GM21528 (cell line): ENCODE data around the gene NF1.
"Not testable (repeated sequence)": the region's sequence is repeated elsewhere in the genome, so short reads cannot be mapped to it uniquely, and the experiment has no call there.

Source experiments
- ATAC-seq: cut with Tn5 transposase; IDR thresholded peaks from one replicate; pipeline ENCODE4 v1.9.1; 2021; ENCODE audit warnings: mild to moderate bottlenecking, moderate library complexity; ENCODE audit not compliant: unreplicated experiment, low FRiP score

NF1 gene

DNA sequence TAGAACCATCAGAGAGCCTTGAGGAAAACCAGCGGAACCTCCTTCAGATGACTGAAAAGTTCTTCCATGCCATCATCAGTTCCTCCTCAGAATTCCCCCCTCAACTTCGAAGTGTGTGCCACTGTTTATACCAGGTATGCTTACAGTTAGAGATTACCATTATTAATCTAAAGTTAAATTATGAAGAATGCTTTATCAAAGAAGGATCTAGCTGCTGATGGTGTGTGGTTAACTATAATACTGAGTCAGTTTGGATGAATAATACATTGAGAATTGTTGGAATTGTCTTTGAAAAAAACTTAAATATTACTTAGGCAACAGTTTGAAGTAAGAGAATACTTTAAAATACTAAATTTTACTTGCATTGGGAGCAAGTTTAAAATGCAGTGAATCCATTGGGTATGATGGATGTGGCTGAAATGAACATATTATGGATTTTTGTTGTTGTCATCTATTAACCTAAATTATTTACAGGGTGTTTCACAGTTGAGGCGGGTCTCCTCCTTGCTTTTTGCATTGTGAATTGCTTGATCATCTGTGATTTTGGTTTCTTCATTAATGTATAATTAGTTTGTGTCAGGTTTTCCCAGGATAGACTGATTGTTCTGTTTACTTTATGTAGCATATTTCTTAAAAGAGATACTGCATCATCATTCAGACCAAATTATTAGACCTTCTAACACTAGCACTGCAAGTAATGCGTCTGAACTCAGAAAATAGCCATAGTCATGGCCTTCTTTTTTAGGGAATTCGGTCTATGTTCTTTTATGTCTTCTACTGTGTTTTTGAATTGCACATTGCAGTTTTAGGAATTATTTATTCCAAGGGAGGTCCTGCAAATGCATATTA, 154.4 kb downstream of the NF1 start:
- ATAC-seq = no peak

DNA sequence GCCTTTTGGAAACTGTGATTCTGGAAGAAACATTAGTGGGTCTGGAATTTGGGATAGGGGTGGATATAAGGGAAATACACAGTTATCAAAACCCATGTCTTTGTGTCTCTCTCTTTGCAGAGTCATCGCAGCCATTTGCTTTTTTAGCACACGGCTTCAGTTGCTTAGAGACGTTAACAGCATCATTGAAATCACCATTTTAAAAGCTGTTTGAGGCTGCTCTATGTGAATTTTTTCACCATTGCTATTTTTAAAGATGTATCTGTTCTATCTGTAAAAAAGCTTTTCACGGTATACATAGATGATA, 155.0 kb downstream of the NF1 start:
- ATAC-seq = no peak

DNA sequence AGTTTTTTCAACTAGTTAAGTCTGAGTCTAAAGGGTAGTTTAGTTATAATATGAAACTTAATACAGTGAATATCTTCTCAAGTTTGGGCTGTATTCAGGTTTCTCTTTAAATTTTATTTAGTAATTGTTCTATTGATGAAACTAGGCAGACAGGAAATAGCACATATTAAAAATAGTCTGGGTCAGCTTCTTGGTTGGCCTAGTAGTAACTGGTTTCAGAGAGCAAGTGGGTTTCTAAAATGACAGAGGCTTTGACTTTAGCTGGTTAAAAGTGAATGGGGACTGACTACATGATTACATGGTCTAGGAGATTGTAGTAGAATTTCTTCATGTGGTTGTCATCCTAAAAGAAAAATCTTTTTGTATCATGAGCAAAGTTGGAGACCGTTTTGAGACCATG, 155.5 kb downstream of the NF1 start:
- ATAC-seq = no peak

DNA sequence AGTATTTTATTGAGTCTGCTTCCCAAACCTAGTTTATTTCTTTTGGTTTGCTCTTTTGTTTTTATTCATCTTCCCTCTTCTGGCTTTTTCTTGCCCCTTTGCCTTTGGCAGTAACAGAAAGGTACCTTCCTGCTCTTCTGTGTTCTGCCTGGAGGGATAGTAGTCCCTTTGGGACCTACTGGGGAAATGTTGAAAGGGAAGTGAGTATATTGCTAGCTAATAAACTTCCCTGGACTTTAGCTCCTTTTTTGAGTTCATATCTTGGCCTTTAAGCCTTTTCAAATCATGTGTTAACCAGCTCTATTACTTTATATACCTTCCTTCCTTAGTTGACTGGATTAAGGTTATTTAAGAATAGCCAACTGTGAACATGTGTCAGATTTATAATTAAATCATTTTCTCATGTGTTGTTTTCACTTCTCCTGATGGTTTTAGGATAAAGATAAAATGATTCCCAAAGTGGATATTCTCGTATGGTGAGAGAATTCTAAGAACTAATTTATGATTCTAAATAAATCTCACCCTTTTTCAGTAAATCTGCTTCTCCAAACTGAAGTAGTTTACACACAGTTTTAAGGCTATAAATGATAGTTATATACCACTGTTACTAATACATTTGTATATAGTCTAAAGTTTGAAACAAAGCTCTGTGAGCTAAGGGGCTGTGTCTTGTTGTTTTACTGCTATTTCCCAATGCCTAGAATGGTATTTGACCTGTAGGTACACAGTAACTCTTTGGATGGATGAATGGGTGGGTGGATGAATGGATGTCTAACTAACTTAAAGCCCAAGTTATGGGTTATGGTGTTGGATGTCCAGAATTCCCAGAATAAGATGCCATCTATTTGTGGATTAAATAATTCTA, 156.6 kb downstream of the NF1 start:
- ATAC-seq = no peak

DNA sequence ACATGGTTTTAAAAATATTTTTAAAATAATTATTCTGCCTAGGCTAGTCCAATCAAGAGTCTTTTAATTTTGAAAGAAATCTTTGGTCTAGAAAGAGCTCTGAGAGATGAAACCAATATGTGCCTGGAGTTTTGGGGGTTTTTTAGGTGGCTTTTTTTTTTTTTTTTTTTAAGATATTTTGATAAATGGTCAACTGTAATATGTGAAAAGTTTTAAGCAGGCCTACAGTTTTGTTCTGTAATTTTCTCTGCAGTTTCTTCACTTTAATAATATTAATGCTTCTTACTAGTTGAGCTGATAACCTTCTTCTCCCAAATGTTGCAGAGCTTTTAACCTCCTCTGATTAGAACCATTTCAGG, 157.2 kb downstream of the NF1 start:
- no peak for ATAC-seq

DNA sequence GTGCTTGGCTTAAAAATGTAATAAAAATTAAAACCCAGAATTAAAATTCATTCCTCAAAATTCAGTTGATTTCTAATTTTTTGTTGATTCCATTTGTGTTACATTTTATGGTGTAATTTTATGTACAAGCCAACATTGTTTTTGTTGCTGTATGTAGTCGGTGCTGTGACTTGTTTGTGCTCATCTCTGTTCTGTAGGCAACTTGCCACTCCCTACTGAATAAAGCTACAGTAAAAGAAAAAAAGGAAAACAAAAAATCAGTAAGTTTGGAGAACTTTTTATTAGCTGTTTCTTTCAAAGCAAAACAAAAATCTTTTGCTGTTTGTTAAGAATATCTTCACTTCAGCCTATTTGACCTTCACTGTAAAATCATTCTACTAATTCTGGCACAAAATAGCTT, 158.0 kb downstream of the NF1 start:
- no peak for ATAC-seq

DNA sequence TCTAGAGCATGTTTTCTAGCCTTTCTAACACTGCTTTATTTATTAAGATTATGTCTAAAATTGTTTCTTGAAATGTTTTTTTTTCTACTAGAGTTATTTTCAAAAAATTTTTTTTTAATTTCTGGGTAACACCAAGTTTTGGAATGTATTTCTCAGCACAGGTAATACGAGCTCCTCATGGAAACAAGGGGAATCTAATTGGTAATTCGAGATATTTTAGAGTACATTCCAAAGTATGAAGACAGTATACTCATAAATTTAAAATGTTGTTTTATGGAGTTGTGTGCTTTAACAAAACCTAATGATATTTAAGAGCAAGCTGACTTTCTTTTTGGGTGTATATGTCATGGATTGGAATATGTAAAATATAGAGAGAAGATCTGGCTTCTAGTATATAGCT, 159.9 kb downstream of the NF1 start:
- no peak for ATAC-seq

DNA sequence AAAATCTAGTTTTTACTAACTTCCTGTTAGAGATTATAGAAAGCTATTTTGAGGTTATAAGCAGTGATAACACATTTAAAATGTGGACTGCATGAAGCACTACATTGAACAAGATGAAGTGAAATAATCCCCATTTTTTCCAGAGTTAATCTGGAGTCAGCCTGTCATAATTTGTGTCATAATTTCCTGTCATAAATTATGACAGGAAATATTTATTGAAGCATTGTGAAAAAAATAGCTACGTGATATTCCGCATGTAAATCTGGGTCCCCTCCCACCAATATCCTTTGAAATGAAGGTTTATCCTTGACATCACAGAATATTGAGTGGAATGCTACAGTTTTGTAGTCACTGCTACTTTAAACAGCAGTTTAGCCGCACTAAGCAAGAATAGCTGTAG, 162.2 kb downstream of the NF1 start:
- no peak for ATAC-seq

DNA sequence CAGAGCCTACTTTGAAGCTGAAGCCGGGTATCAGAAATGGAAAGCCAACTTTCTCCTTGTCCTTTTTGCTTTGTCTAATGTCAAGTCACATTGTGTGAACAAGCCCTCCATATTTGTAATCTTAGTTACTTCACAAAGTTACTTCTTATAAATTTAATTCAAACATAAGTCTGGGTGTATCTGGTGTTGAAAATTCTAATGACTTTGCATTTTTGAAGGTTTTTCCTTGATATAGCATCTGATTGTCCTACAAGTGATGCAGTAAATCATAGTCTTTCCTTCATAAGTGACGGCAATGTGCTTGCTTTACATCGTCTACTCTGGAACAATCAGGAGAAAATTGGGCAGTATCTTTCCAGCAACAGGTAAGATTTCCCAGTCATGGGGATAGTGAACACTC, 165.4 kb downstream of the NF1 start:
- ATAC-seq = no peak

DNA sequence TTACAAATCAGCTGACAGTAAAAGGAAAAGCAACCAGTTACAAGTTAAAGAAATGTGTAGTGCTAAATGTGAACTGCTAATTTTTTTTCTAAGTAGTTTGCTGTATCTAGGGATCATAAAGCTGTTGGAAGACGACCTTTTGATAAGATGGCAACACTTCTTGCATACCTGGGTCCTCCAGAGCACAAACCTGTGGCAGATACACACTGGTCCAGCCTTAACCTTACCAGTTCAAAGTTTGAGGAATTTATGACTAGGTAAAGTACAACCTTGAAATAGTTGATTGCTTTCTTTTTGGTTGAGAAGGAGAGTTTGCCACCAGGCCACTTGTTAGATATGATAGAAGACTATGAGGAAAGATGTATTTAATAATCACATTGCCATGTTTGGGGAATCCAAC, 166.8 kb downstream of the NF1 start:
- no peak for ATAC-seq

DNA sequence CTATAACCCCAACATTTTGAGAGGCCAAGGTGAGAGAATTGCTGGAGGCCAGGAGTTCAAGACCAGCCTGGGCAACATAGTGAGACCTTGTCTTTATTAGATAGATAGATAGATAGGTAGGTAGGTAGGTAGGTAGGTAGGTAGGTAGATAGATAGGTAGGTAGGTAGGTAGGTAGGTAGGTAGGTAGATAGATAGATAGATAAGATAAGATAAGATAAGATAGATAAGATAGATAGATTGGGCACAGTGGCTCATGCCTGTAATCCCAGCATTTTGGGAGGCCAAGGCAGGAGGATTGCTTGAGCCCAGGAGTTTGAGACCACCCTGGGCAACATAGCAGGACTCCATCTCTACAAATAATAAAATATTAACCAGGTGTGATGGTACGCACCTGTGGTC, 168.1 kb downstream of the NF1 start:
- ATAC-seq = not testable (repeated sequence)

DNA sequence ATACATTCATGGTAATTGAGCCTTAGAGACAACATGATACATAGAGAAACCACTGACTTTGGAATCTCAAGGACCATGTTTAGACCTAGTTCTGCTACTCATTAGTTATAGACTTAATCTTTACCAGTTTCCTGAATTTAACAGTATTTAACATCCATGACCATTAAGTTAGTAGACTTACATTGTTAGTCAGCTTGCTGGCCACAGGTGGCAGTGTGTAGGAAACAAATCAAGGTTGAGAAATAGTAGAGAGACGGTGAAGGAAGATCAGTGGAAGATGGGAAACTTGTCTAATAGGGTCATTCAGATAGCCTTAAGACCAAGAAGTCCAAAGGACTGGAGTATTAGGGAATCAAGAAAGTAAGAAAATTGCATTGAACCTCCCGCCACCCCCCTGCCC, 171.3 kb downstream of the NF1 start:
- no peak for ATAC-seq

DNA sequence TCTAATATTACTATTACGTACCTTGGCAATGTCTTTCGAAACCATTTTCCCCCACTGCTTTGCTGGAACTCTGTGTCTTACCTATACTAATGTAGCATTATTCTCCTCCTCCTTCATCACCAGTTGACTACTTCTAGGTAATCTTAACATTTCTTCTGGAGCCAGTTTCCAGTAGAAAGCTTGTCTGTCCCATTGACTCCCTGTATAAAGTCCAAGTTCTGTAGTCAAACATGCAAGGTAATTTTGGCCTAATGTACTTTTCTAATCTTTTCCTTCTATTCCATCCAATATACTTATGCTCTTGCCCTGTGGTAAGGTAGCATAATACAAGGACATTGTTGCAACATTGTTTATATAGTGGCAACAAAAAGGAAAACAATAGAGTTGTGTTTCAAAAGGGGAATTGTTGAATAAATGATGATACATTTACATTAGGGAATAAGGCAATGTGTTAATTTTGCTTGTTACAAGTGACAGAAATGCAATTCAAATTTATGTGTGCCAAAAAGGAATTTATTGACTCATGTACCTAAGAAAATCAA, 174.3 kb downstream of the NF1 start:
- ATAC-seq = no peak

DNA sequence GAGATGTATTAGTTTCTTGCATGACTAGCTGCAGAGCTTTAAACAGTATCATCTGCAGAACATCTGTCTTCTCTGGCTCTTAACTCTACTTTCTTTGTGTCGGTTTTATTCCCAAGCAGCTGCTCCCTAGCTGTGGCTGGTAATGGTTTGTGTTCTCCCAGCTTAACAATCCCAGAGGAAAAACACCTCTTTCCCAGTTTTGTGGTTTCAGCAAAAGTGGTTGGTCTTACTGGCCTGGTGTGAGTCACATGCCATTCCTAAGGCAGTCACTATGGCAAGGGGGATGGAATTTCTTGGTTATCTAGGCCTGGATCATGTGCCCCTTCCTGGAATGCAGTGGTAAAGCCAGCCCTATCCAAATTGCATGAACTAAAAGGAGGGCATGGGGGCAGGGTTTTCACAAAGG, 174.8 kb downstream of the NF1 start:
- no peak for ATAC-seq

DNA sequence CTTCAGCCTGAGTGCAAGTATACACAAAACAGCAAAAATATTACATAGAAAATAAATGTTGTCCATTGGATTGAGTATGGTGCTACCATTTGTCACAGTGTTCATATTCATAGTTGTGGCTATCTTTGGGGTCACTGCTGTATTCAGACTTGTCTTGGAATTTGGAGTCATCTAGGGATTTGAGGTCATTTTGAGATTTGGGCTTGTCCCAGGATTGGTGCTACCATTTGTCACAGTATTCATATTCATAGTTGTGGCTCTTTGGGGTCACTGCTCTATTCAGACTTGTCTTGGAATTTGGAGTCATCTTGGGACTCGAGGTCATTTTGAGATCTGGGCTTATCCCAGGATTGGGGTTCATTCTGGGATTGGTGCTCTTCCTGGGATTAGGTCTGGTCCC, 177.5 kb downstream of the NF1 start:
- no peak for ATAC-seq

DNA sequence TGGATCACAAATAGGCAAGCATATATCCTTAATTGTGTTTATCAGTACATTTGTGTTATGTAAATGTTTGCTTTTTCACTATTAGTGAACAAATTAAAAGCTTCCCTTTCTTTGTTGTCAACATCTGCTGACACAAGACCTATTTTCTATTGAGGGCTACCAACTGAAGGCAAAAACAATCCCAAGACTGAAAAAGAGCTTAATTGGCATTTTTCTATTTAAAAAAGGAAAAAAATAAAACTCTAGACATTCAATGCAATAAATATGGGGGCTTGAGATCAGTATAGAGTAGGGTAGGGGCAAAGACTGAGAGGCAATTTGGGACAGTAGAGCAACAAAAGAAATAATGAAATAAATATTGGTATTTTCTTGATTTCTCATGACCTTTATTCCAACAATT, 178.0 kb downstream of the NF1 start:
- ATAC-seq = no peak

DNA sequence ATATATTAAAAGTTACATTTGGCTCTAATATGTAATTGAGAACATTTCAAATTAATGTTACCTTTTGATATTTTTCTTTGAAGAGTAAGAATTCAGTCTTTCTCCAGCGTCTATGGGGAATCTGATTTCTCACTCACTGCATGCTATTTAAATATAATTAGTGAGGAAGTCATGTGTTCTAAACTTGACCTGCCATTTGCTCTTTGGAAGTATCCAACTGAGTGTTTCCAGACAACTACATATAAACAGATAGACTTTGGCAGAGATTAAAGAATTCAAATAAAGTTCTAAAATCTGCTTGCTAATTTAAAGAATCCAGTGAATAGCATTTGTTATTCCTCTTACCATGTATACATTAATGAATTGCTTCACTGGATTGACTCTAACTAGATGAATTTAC, 178.7 kb downstream of the NF1 start:
- ATAC-seq = no peak

DNA sequence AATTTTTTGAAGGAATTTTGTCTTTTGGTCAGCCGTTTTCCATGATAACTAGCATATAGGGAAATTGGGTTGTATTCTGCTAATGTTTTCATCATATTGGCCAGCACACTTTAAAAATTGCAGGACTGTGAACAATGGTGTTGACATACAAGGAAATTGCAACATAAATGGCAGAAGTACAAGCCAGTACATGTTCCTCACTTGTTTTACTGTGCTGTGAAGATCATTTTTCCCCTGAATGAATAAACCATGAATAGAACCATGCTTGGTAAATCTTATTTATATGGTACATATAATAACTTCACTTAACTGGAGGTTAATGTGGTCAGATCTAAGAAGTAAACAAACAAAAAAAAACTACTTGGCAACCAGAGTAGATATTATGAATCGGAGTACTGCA, 179.5 kb downstream of the NF1 start:
- no peak for ATAC-seq

DNA sequence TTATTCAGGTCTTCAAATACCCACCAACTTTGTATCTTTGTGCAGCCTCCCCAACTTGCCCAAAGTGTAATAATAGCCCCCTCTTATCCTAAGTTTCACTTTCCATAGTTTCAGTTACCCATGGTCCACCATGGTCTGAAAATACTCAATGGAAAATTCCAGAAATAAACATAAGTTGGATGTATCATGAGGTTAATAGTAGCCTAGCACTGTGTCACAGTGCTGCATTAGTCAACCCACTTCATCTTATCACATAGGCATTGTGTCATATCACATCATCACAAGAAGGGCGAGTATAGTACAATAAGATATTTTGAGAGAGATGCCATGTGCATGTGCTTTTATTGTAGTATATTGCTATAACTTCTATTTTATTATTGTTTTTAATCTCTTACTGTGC, 180.3 kb downstream of the NF1 start:
- ATAC-seq = no peak

DNA sequence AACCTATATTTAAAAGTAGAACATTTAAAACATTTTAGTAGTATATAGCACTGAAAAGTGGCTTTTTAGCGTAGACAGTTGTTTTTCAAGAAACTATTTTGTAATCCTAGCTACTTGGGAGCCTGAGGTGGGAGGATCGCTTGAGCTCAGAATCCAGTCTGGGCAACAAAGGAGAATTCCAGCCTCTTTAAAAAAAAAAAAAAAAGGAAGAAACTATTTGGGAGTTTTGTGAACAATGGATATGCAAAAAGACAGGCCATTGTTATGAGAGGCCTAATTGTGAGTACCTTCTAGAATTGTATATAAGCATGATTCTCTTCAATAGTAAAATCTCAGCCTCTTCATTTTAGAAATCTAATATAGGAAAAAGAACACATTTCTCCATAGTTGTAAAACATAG, 184.6 kb downstream of the NF1 start:
- no peak for ATAC-seq

DNA sequence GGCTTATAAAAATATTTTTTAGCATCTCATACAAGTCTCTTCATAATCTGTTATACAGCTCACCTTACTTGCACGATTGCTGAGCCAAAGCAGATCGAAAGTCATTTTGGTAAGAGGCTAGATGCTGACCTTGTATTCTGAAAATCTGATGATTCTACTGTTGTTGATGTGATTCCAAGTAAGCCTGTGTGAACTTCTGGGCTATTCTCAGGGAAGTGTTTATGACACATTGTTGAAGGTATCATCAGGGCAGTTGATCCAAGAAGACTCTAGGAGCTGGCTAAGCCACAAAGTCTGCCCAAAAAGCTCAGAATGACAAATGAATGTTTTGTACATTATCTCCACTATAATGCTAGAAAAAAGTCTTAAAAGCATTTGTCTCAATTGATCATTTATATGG, 186.3 kb downstream of the NF1 start:
- no peak for ATAC-seq

DNA sequence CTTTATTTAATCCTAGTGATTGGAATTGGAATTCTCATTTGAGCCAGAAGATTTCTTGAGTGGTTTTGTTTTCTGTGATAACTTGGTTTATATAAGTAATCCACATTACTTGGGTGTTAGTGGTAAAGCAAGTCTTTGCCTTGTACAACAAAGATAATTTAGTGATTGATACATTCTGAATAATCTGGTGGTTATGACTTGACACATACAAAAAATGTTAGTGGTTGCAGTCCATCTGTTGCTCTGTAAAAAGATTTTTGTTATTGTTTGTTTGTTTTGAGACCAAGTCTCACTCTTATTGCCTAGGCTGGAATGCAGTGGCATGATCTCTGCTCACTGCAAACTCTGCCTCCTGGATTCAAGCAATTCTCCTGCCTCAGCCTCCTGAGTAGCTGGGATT, 189.1 kb downstream of the NF1 start:
- no peak for ATAC-seq
